ENCODE measurements around the gene KIRREL2. TPM values are rescaled to one million over a fixed set of nuclear protein-coding genes. Genes with fewer than 3 reads are reported as not detected.

Gene KIRREL2
- total RNA-seq, 1 donor from 2014 or later, result 0.18 TPM

- H3K9me3 Mint-ChIP-seq (ENCODE audit: unreplicated experiment), result no peaks in the 10 kb centered on the region
- Histone ChIP-seq H3K9me3 (ENCODE audit: insufficient read depth, low read depth, low read length) (no peaks in the 10 kb centered on the region), H4K20me1 (ENCODE audit: insufficient read depth, low read length) (peaks cover 5% of the 10 kb centered on the region), H3K36me3 (ENCODE audit: insufficient read depth, low read length) (no peaks in the 10 kb centered on the region), H3K4me2 (ENCODE audit: low read length) (no peak overlapping the region), H3K4me3 (ENCODE audit: insufficient read depth, low read depth, low read length) (no peak overlapping the region), H2AFZ (ENCODE audit: low read depth, low read length) (no peak overlapping the region), H3K9ac (ENCODE audit: low read length) (no peak overlapping the region), H3K27ac (ENCODE audit: low read depth, low read length) (no peak overlapping the region), H3K4me1 (ENCODE audit: insufficient read depth, low read length) (peaks cover 8% of the 10 kb centered on the region), H3K27me3 (ENCODE audit: insufficient read depth, low read length) (peaks cover 3% of the 10 kb centered on the region), H3K79me2 (ENCODE audit: insufficient read depth, low read length) (no peaks in the 10 kb centered on the region)
- no peak overlapping the region for H3K4me3 Mint-ChIP-seq (ENCODE audit: unreplicated experiment)
- peaks cover 19% of the 10 kb centered on the region for H3K36me3 Mint-ChIP-seq (ENCODE audit: low read depth, unreplicated experiment)
- no peak overlapping the region for H3K27ac Mint-ChIP-seq (ENCODE audit: unreplicated experiment)
- H3K27me3 Mint-ChIP-seq (ENCODE audit: low read depth, unreplicated experiment), result peaks cover 23% of the 10 kb centered on the region
- no peaks in the 10 kb centered on the region for H3K4me1 Mint-ChIP-seq (ENCODE audit: low read depth, unreplicated experiment)
- DNase-seq (ENCODE audit: low read depth), result no peak
- no peak for FAIRE-seq
- no peak for TF ChIP-seq EZH2 (IDR thresholded peaks at IDR 0.05; ENCODE audit: insufficient read depth, low read length)
- no peak for TF ChIP-seq CTCF (IDR thresholded peaks at IDR 0.05; ENCODE audit: insufficient read depth, low read depth, low read length)
These were observed 14.9 kb downstream of the KIRREL2 start for GRCh38 chr19:35871611-35872010.

- Histone ChIP-seq H3K79me2 (ENCODE audit: insufficient read depth, low read length) (no peaks in the 10 kb centered on the region), H3K36me3 (ENCODE audit: insufficient read depth, low read length) (no peaks in the 10 kb centered on the region), H2AFZ (ENCODE audit: low read depth, low read length) (no peak overlapping the region), H3K27ac (ENCODE audit: low read depth, low read length) (no peak overlapping the region), H3K4me3 (ENCODE audit: insufficient read depth, low read depth, low read length) (no peak overlapping the region), H3K9ac (ENCODE audit: low read length) (no peak overlapping the region), H4K20me1 (ENCODE audit: insufficient read depth, low read length) (peaks cover 5% of the 10 kb centered on the region), H3K27me3 (ENCODE audit: insufficient read depth, low read length) (peaks cover 3% of the 10 kb centered on the region), H3K4me2 (ENCODE audit: low read length) (no peak overlapping the region), H3K4me1 (ENCODE audit: insufficient read depth, low read length) (peaks cover 8% of the 10 kb centered on the region), H3K9me3 (ENCODE audit: insufficient read depth, low read depth, low read length) (no peaks in the 10 kb centered on the region)
- H3K4me1 Mint-ChIP-seq (ENCODE audit: low read depth, unreplicated experiment), result no peaks in the 10 kb centered on the region
- FAIRE-seq (no peak), DNase-seq (ENCODE audit: low read depth) (no peak)
- no peak overlapping the region for H3K4me3 Mint-ChIP-seq (ENCODE audit: unreplicated experiment)
- TF ChIP-seq CTCF (IDR thresholded peaks at IDR 0.05; ENCODE audit: insufficient read depth, low read depth, low read length) (no peak), EZH2 (IDR thresholded peaks at IDR 0.05; ENCODE audit: insufficient read depth, low read length) (no peak)
- H3K36me3 Mint-ChIP-seq (ENCODE audit: low read depth, unreplicated experiment), result peaks cover 19% of the 10 kb centered on the region
- H3K27me3 Mint-ChIP-seq (ENCODE audit: low read depth, unreplicated experiment), result peaks cover 20% of the 10 kb centered on the region
- H3K9me3 Mint-ChIP-seq (ENCODE audit: unreplicated experiment), result no peaks in the 10 kb centered on the region
- no peak overlapping the region for H3K27ac Mint-ChIP-seq (ENCODE audit: unreplicated experiment)
These were observed 15.5 kb downstream of the KIRREL2 start for GRCh38 chr19:35872180-35872579.

- Histone ChIP-seq H3K27ac (ENCODE audit: low read depth, low read length) (no peak overlapping the region), H3K4me1 (ENCODE audit: insufficient read depth, low read length) (peaks cover 2% of the 10 kb centered on the region), H3K27me3 (ENCODE audit: insufficient read depth, low read length) (no peaks in the 10 kb centered on the region), H3K4me2 (ENCODE audit: low read length) (no peak overlapping the region), H2AFZ (ENCODE audit: low read depth, low read length) (no peak overlapping the region), H3K9ac (ENCODE audit: low read length) (no peak overlapping the region), H3K4me3 (ENCODE audit: insufficient read depth, low read depth, low read length) (no peak overlapping the region), H4K20me1 (ENCODE audit: insufficient read depth, low read length) (peaks cover 5% of the 10 kb centered on the region), H3K79me2 (ENCODE audit: insufficient read depth, low read length) (no peaks in the 10 kb centered on the region), H3K9me3 (ENCODE audit: insufficient read depth, low read depth, low read length) (no peaks in the 10 kb centered on the region), H3K36me3 (ENCODE audit: insufficient read depth, low read length) (no peaks in the 10 kb centered on the region)
- H3K4me1 Mint-ChIP-seq (ENCODE audit: low read depth, unreplicated experiment), result no peaks in the 10 kb centered on the region
- peaks cover 21% of the 10 kb centered on the region for H3K36me3 Mint-ChIP-seq (ENCODE audit: low read depth, unreplicated experiment)
- DNase-seq (ENCODE audit: low read depth), result no peak
- peaks cover 14% of the 10 kb centered on the region for H3K27me3 Mint-ChIP-seq (ENCODE audit: low read depth, unreplicated experiment)
- TF ChIP-seq CTCF (IDR thresholded peaks at IDR 0.05; ENCODE audit: insufficient read depth, low read depth, low read length) (no peak), EZH2 (IDR thresholded peaks at IDR 0.05; ENCODE audit: insufficient read depth, low read length) (no peak)
- peaks cover 4% of the 10 kb centered on the region for H3K9me3 Mint-ChIP-seq (ENCODE audit: unreplicated experiment)
- no peak overlapping the region for H3K4me3 Mint-ChIP-seq (ENCODE audit: unreplicated experiment)
- FAIRE-seq, result no peak
- no peak overlapping the region for H3K27ac Mint-ChIP-seq (ENCODE audit: unreplicated experiment)
These were observed 17.8 kb downstream of the KIRREL2 start for GRCh38 chr19:35874392-35874930.

Measured in astrocyte (in vitro differentiated cells and primary cell).